Measurements from ENCODE around the gene DUS2.

DNA sequence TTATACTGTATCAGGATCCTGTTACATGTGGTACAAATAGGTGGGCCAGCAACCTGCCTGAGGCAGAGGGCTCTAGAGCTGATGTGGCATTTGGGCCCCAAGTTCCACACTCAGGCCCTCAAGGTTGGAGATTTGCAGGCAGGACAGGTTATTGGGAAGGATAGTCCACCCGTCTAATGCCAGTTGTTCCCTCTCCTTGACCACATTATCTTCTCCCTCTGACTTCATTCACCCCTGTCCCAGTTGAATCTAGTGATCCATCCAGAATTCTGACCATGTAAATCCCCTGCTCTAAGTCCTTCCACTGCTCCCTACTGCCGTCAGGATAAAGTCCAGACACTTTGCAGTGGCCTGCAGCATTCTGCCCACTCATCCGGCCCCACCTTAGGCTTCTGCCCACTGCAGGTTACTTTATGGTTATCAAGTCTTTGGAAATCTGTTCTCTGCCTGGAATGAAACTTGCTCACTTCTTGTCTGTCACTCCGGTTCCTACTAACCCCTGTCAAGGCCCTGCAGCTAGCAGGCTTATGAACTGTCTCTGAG is 60.2 kb downstream of the DUS2 start:
- TF ChIP-seq, protein P1, sequence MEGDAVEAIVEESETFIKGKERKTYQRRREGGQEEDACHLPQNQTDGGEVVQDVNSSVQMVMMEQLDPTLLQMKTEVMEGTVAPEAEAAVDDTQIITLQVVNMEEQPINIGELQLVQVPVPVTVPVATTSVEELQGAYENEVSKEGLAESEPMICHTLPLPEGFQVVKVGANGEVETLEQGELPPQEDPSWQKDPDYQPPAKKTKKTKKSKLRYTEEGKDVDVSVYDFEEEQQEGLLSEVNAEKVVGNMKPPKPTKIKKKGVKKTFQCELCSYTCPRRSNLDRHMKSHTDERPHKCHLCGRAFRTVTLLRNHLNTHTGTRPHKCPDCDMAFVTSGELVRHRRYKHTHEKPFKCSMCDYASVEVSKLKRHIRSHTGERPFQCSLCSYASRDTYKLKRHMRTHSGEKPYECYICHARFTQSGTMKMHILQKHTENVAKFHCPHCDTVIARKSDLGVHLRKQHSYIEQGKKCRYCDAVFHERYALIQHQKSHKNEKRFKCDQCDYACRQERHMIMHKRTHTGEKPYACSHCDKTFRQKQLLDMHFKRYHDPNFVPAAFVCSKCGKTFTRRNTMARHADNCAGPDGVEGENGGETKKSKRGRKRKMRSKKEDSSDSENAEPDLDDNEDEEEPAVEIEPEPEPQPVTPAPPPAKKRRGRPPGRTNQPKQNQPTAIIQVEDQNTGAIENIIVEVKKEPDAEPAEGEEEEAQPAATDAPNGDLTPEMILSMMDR (IDR thresholded peaks at IDR 0.05), result no peak
- TF ChIP-seq EZH2 (IDR thresholded peaks at IDR 0.05), result no peak
